Activated naive CD8-positive, alpha-beta T cell treated with anti-CD3 and anti-CD28 coated beads for 36 hours (primary cell): Measurements from ENCODE around the gene HNF1B. TPM values are rescaled to one million over a fixed set of nuclear protein-coding genes. Genes with fewer than 3 reads are reported as not detected.
"Not testable (repeated sequence)": the region's sequence is repeated elsewhere in the genome, so short reads cannot be mapped to it uniquely, and the experiment has no call there.

Experiments
- DNase-seq: peaks from one replicate; pipeline ENCODE4 v3.0.0; 2021
- H3K27ac Mint-ChIP-seq: one replicate; pipeline ENCODE4 v1.8.0; 2022; ENCODE audit warnings: mild to moderate bottlenecking, moderate library complexity, mixed read lengths
- H3K27me3 Mint-ChIP-seq: one replicate; pipeline ENCODE4 v1.8.0; 2022; ENCODE audit warnings: mild to moderate bottlenecking, mixed read lengths
- H3K36me3 Mint-ChIP-seq: one replicate; pipeline ENCODE4 v1.8.0; 2021; ENCODE audit warnings: mild to moderate bottlenecking, mixed read lengths
- H3K4me1 Mint-ChIP-seq: one replicate; pipeline ENCODE4 v1.8.0; 2021; ENCODE audit warnings: mixed read lengths
- H3K4me3 Mint-ChIP-seq: one replicate; pipeline ENCODE4 v1.8.0; 2022; ENCODE audit warnings: mild to moderate bottlenecking, moderate library complexity, mixed read lengths
- H3K9me3 Mint-ChIP-seq: one replicate; pipeline ENCODE4 v1.8.0; 2022; ENCODE audit warnings: mixed read lengths
- total RNA-seq, 2 experiments: library from RNA; stranded (reverse); gene quantifications; one replicate each; pipeline ENCODE4 v1.2.3, GENCODE V29; 2021

The HNF1B gene
- total RNA-seq, 2 experiments from 2014 or later, result 2.3 to 3.2 TPM

DNA sequence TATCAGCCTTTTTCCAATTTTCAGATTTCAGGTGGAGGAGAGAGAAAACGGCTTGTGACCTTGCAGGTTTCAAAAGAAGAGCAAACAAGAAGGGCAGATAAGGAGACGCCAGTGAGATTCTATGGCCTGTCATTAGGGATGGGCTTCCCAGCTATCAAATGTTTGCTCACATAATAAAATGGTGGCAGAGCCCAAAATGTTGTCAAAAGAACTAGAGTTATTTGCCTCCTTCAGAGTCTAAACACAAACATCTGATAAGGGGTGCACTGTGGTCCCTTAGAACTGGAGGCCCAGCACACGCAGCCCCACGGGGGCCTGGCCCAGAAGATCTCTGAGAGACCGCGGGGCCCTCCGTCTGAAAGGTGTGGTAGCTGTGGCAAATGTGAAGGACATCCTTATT lies 55.5 kb downstream of the HNF1B start:
- H3K9me3 Mint-ChIP-seq, result peaks cover under 1% of the 10 kb centered on the region
- H3K27me3 Mint-ChIP-seq, result peaks cover 7% of the 10 kb centered on the region
- H3K4me3 Mint-ChIP-seq, result no peak overlapping the region
- no peaks in the 10 kb centered on the region for H3K4me1 Mint-ChIP-seq
- H3K36me3 Mint-ChIP-seq, result no peaks in the 10 kb centered on the region
- DNase-seq, result no peak
- H3K27ac Mint-ChIP-seq, result no peak overlapping the region

- H3K27ac Mint-ChIP-seq, result no peak overlapping the region
- peaks cover 11% of the 10 kb centered on the region for H3K4me1 Mint-ChIP-seq
- H3K4me3 Mint-ChIP-seq, result no peak overlapping the region
- DNase-seq, result no peak
- H3K36me3 Mint-ChIP-seq, result no peaks in the 10 kb centered on the region
- peaks cover 9% of the 10 kb centered on the region for H3K27me3 Mint-ChIP-seq
- peaks cover under 1% of the 10 kb centered on the region for H3K9me3 Mint-ChIP-seq
Measured at GRCh38 chr17:37683454-37683984, 61.3 kb downstream of the HNF1B start.

DNA sequence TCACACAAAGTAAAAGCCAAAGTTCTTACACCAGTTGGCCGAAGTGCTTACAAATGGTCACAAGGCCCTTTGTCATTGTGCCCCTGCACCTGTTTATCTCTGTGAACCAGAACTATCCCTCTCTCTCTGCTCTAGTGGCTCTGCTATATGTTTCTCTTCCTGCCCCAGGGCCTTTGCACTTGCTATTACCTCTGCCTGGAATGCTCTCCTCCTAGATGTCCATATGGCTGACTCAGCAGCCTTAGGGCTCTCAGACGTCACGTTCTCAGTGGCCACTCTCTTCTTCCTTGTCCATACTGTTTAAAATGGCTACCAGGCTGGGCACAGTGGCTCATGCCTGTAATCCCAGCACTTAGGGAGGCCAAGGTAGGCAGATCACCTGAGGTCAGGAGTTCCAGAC lies 62.9 kb downstream of the HNF1B start:
- Mint-ChIP-seq H3K27me3 (peaks cover 11% of the 10 kb centered on the region), H3K4me1 (peaks cover 11% of the 10 kb centered on the region), H3K36me3 (no peaks in the 10 kb centered on the region), H3K27ac (no peak overlapping the region), H3K9me3 (peaks cover 2% of the 10 kb centered on the region), H3K4me3 (no peak overlapping the region)
- no peak for DNase-seq

DNA sequence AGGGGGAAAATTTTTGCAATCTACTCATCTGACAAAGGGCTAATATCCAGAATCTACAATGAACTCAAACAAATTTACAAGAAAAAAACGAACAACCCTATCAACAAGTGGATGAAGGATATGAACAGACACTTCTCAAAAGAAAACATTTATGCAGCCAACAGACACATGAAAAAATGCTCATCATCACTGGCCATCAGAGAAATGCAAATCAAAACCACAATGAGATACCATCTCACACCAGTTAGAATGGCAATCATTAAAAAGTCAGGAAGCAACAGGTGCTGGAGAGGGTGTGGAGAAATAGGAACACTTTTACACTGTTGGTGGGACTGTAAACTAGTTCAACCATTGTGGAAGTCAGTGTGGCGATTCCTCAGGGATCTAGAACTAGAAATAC lies 64.9 kb downstream of the HNF1B start:
- H3K27me3 Mint-ChIP-seq, result peaks cover 19% of the 10 kb centered on the region
- not testable (repeated sequence) for H3K27ac Mint-ChIP-seq, DNase-seq, H3K9me3 Mint-ChIP-seq, H3K4me3 Mint-ChIP-seq, H3K36me3 Mint-ChIP-seq
- H3K4me1 Mint-ChIP-seq, result peaks cover 11% of the 10 kb centered on the region

GRCh38 chr17:37678036-37678435 lies 66.8 kb downstream of the HNF1B start:
- Mint-ChIP-seq H3K27me3 (peaks cover 19% of the 10 kb centered on the region), H3K4me1 (peaks cover 2% of the 10 kb centered on the region), H3K36me3 (no peaks in the 10 kb centered on the region), H3K27ac (no peak overlapping the region), H3K4me3 (no peak overlapping the region), H3K9me3 (peaks cover 2% of the 10 kb centered on the region)
- no peak for DNase-seq

GRCh38 chr17:37677021-37677420 lies 67.8 kb downstream of the HNF1B start:
- Mint-ChIP-seq H3K27me3 (peaks cover 19% of the 10 kb centered on the region), H3K9me3 (peaks cover 2% of the 10 kb centered on the region), H3K36me3 (no peaks in the 10 kb centered on the region), H3K4me1 (no peaks in the 10 kb centered on the region), H3K27ac (no peak overlapping the region), H3K4me3 (no peak overlapping the region)
- no peak for DNase-seq

- no peaks in the 10 kb centered on the region for H3K4me1 Mint-ChIP-seq
- peaks cover 19% of the 10 kb centered on the region for H3K27me3 Mint-ChIP-seq
- H3K4me3 Mint-ChIP-seq, result no peak overlapping the region
- no peak overlapping the region for H3K27ac Mint-ChIP-seq
- H3K36me3 Mint-ChIP-seq, result no peaks in the 10 kb centered on the region
- no peak for DNase-seq
- peaks cover 2% of the 10 kb centered on the region for H3K9me3 Mint-ChIP-seq
Measured at GRCh38 chr17:37676115-37676925, 68.5 kb downstream of the HNF1B start.

GRCh38 chr17:37674511-37674910 lies 70.3 kb downstream of the HNF1B start:
- no peaks in the 10 kb centered on the region for H3K36me3 Mint-ChIP-seq
- DNase-seq, result no peak
- H3K9me3 Mint-ChIP-seq, result peaks cover 2% of the 10 kb centered on the region
- no peak overlapping the region for H3K4me3 Mint-ChIP-seq
- no peak overlapping the region for H3K27ac Mint-ChIP-seq
- no peaks in the 10 kb centered on the region for H3K4me1 Mint-ChIP-seq
- peaks cover 19% of the 10 kb centered on the region for H3K27me3 Mint-ChIP-seq

GRCh38 chr17:37673386-37673785 lies 71.5 kb downstream of the HNF1B start:
- H3K36me3 Mint-ChIP-seq, result no peaks in the 10 kb centered on the region
- H3K9me3 Mint-ChIP-seq, result peaks cover under 1% of the 10 kb centered on the region
- H3K27me3 Mint-ChIP-seq, result peaks cover 15% of the 10 kb centered on the region
- DNase-seq, result no peak
- H3K27ac Mint-ChIP-seq, result no peak overlapping the region
- no peak overlapping the region for H3K4me3 Mint-ChIP-seq
- no peaks in the 10 kb centered on the region for H3K4me1 Mint-ChIP-seq

GRCh38 chr17:37672548-37673078 lies 72.2 kb downstream of the HNF1B start:
- Mint-ChIP-seq H3K4me3 (no peak overlapping the region), H3K4me1 (no peaks in the 10 kb centered on the region), H3K27ac (no peak overlapping the region), H3K27me3 (peaks cover 14% of the 10 kb centered on the region), H3K9me3 (no peaks in the 10 kb centered on the region), H3K36me3 (no peaks in the 10 kb centered on the region)
- DNase-seq, result no peak

DNA sequence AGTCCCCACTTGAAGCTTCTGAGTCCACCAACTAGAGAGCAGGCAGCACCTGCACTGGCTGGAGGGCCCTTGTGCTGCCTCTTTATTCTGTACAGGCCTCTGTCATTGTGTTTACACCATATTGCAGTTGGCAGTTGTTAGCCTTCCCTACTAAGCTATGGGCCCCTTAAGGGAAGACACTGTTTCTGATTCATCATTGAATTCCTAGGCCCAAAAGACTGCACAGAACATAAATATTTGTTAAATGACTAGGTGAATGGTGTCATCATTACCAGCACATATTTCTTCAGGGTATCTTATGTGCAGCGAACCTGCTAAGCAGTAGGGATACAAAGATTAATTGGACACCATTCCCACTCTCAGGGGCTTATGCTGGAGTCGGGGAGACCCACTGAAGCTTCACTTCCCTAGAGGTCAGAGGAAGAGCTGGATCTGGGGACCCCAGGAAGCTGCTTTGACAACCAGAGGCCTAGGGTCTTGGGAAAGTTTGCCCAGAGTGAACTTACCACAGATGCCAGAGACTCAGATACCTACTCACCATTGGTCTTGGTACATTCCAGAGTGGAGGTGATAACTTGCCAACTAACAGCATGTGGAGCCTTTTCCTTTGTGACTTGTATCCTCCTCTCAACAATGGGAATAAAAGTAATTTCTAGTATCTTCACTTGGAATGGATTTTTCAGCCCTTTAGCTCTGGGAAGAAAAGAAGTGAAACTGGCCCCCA lies 72.9 kb downstream of the HNF1B start:
- DNase-seq, result no peak
- H3K36me3 Mint-ChIP-seq, result no peaks in the 10 kb centered on the region
- peaks cover 13% of the 10 kb centered on the region for H3K27me3 Mint-ChIP-seq
- H3K4me3 Mint-ChIP-seq, result no peak overlapping the region
- H3K9me3 Mint-ChIP-seq, result no peaks in the 10 kb centered on the region
- H3K27ac Mint-ChIP-seq, result no peak overlapping the region
- H3K4me1 Mint-ChIP-seq, result no peaks in the 10 kb centered on the region

DNA sequence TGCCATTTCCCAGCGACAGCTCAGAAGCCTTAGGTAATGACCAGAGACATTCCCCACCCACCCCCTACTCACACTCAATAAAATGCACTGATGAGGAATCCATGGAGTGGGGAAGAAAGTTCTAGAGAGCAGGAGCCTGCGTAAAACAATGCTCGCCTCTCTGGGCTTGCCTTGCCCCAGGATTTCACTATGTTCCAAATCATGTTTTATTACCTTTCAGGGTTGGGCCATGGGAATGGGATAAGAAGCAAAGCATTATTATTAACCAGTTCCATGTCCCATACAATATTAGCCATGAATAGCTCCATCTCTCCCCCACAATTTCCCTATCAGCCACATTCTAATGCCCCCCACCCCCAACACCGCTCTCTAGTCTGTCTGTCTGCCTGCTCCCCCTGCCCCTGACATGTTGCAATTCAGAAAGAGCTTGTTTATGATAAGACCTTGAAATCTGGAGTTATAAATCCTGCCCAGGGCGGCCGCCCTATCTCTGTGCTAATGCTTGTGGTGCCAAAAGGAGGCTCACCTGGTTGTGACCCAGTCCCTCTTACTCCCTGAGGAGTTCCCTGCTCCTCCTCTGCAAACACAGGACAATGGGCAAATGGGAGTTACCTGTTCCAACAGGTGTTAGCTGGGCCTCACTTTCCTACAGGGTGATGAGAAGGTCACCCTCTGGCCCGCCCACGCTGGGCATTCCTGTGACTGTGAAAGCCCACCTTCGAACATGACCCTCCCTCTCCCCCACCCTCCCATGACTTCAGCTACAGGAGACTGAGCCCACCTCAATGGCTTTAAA lies 73.6 kb downstream of the HNF1B start:
- H3K4me3 Mint-ChIP-seq, result no peak overlapping the region
- H3K9me3 Mint-ChIP-seq, result no peaks in the 10 kb centered on the region
- no peak overlapping the region for H3K27ac Mint-ChIP-seq
- DNase-seq, result no peak
- H3K27me3 Mint-ChIP-seq, result peaks cover 5% of the 10 kb centered on the region
- no peaks in the 10 kb centered on the region for H3K4me1 Mint-ChIP-seq
- no peaks in the 10 kb centered on the region for H3K36me3 Mint-ChIP-seq

GRCh38 chr17:37667039-37667438 lies 77.8 kb downstream of the HNF1B start:
- H3K4me3 Mint-ChIP-seq, result no peak overlapping the region
- H3K36me3 Mint-ChIP-seq, result no peaks in the 10 kb centered on the region
- H3K27me3 Mint-ChIP-seq, result peaks cover 3% of the 10 kb centered on the region
- no peak overlapping the region for H3K27ac Mint-ChIP-seq
- no peaks in the 10 kb centered on the region for H3K9me3 Mint-ChIP-seq
- no peak for DNase-seq
- no peaks in the 10 kb centered on the region for H3K4me1 Mint-ChIP-seq

- Mint-ChIP-seq H3K4me3 (no peak overlapping the region), H3K36me3 (no peaks in the 10 kb centered on the region), H3K27me3 (peaks cover 14% of the 10 kb centered on the region), H3K9me3 (no peaks in the 10 kb centered on the region), H3K4me1 (no peaks in the 10 kb centered on the region), H3K27ac (no peak overlapping the region)
- no peak for DNase-seq
Measured at GRCh38 chr17:37664214-37664613, 80.6 kb downstream of the HNF1B start.

GRCh38 chr17:37662353-37662752 lies 82.5 kb downstream of the HNF1B start:
- H3K36me3 Mint-ChIP-seq, result no peaks in the 10 kb centered on the region

More at GRCh38 chr17:37662353-37662752, 82.5 kb downstream of the HNF1B start:
- Mint-ChIP-seq H3K27me3 (peaks cover 14% of the 10 kb centered on the region), H3K4me1 (no peaks in the 10 kb centered on the region), H3K4me3 (no peak overlapping the region), H3K9me3 (no peaks in the 10 kb centered on the region), H3K27ac (no peak overlapping the region)
- DNase-seq, result no peak
